GM12875 (cell line): ENCODE results near the gene TTYH2.

Source experiments
- H3K4me3 ChIP-seq: one replicate; pipeline ENCODE4 v1.5.1; 2011; ENCODE audit warnings: low read depth, low read length, control low read depth
- CTCF ChIP-seq: IDR thresholded peaks from 2 replicates; pipeline ENCODE4 v1.5.1; 2011; ENCODE audit warnings: low read depth, mild to moderate bottlenecking, control low read depth, inconsistent platforms, low read length, moderate library complexity, borderline replicate concordance; ENCODE audit not compliant: insufficient read depth

The TTYH2 gene

GRCh38 chr17:74215342-74215727, 2.0 kb downstream of the TTYH2 start:
- H3K4me3 ChIP-seq, result no peak overlapping the region
- no peak for TF ChIP-seq CTCF

GRCh38 chr17:74216505-74216904, 3.1 kb downstream of the TTYH2 start:
- TF ChIP-seq CTCF, result no peak
- no peak overlapping the region for H3K4me3 ChIP-seq

- TF ChIP-seq CTCF, result no peak
- no peak overlapping the region for H3K4me3 ChIP-seq
Measured at GRCh38 chr17:74217037-74217730, 3.8 kb downstream of the TTYH2 start.

GRCh38 chr17:74217888-74218287, 4.5 kb downstream of the TTYH2 start:
- H3K4me3 ChIP-seq, result no peak overlapping the region
- TF ChIP-seq CTCF, result no peak

GRCh38 chr17:74218436-74218835, 5.1 kb downstream of the TTYH2 start:
- TF ChIP-seq CTCF, result no peak
- H3K4me3 ChIP-seq, result no peak overlapping the region

- no peak overlapping the region for H3K4me3 ChIP-seq
- TF ChIP-seq CTCF, result no peak
Measured at GRCh38 chr17:74219576-74220133, 6.3 kb downstream of the TTYH2 start.

- TF ChIP-seq CTCF, result no peak
- no peak overlapping the region for H3K4me3 ChIP-seq
Measured at GRCh38 chr17:74220219-74220618, 6.8 kb downstream of the TTYH2 start.
